AG08396 (cell line): ENCODE measurements around the gene MXRA7.
"Not testable (repeated sequence)": the region's sequence is repeated elsewhere in the genome, so short reads cannot be mapped to it uniquely, and the experiment has no call there.

ENCODE experiments used
- DNase-seq: peaks from one replicate; pipeline ENCODE4 v3.0.0; 2012; ENCODE audit warnings: low spot score, mixed read lengths

MXRA7 gene, protein sequence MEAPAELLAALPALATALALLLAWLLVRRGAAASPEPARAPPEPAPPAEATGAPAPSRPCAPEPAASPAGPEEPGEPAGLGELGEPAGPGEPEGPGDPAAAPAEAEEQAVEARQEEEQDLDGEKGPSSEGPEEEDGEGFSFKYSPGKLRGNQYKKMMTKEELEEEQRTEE

DNA sequence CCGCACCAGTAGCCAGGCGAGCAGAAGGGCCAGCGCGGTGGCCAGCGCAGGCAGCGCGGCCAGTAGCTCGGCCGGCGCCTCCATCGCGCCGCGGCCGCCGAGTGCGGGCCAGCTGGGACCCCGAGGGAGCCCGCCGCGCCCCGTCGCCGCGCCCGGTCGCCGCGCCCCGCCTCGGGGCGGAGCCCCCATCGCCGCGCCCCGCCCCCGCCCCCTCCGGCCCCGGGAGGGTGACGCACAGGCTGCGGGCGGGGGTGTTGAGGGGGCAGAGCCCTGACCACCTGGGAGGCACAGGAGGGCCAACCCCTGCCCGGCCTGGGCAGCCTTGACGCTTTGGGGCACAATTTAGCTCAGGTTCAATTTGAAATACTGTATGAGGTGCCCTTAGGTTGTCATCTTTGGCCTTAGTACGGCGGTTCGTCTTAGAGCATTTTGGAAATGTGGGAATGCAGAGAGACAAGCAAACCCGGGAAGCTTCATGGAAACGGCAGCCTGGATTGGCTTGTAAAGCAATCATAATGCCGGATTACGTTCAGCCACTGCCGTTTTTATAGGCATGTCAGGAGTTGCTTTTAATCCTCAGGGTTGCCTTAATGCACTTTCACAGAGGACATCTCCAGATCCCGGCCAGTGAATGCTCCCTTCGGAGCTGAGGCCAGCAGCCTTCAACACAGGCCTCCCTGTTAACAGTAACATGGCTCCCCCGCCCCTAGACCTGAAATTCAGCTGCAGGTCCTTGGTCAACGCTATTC is at the start of gene MXRA7:
TSS of gene MXRA7 (minus strand) at position 103 of the 749 bp plus-strand sequence. CDS start at position 84, 19 bp downstream.
- DNase-seq = peak; percentile 90

DNA sequence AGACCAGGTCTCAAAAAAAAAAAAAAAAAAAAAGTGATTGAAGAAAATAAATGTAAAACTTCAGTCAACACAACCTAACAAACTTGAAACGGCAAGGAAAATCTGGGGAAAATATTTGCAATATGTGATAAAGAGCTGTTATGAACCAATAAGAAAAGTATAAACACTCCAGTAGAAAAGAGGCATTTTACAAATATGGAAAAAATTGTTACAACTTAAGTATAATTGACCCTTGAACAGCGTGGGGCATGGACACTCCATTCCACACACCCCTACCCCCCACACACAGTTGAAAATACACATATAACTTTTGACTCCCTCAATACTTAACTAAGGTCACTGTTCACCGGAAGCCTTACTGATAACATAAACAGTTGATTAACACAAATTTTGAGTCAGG is 47.8 kb upstream of the MXRA7 start:
- DNase-seq = no peak

DNA sequence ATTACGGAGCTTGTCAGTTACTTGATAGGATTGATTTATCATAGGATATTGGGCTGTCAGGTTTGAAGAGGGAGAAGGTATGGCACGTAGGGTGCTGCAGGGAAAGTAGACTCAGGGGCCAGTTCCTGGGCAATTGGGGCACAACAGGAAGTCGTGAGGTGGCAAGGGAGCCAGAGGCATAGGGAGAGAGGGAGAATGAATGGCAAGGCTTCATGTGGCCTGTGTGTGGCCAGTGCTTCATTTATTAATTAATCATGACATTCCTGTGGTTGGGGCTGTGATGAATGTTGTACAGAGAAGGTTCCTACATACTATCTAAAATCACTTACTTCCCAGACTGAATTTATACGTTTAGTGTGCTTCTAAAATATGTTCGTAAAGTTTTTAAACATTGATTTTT is 46.5 kb upstream of the MXRA7 start:
- no peak for DNase-seq

DNA sequence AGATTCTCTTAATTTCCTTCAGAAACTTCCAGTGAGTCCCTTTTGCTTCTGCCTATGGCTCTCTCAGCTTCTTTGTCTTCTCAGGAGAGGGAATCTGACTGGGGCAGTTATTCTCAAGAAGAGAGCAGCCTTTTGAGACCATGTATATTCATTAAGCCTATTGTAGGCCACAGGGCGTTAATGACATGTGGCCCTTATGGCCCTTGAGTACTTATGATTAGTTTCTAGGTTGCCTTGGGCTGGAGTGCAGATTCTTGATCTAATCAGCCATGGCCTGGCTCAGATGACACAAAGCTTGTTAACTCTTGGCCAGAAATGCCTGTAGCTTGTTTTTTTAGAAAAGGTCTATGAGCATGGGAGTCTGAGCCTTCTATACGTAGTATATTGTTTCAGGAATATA is 44.5 kb upstream of the MXRA7 start:
- no peak for DNase-seq

DNA sequence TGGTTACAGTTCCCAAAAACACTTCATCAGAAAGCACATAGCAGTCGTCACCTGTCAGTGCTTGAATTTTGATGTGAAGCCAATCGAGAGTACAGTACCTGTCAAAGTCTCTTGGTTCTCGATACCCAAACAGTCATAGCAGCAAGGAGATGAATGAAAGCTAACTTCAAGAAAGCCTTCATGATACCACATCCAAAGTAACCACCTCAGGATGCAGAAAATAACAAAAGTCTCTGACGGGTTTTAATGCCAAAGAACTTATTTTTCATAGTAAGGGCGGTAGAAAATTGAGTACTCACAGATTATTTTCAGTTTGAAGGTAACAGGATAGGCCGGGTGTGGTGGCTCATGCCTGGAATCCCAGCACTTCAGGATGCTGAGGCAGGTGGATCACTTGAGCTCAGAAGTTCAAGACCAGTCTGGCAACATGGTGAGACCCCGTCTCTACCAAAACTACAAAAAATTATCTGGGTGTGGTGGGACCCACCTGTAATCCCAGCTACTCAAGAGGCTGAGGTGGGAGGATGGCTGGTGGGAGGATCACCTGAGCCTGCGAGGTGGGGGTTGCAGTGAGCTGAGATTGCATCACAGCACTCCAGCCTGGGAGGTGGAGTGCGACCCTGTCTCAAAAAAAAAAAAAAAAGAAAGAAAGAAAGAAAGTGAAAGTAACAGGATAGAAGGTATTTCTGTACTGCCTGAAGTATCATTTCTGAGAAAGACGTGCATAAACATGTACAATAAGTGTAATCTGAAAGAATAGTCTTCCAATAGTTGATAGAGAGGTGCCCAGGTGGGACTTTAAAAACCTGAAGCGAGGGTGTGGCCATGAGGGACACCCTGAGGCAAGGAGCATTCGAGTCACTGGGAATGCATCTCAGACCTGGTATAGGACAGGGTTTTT is 42.5 kb upstream of the MXRA7 start:
- no peak for DNase-seq

DNA sequence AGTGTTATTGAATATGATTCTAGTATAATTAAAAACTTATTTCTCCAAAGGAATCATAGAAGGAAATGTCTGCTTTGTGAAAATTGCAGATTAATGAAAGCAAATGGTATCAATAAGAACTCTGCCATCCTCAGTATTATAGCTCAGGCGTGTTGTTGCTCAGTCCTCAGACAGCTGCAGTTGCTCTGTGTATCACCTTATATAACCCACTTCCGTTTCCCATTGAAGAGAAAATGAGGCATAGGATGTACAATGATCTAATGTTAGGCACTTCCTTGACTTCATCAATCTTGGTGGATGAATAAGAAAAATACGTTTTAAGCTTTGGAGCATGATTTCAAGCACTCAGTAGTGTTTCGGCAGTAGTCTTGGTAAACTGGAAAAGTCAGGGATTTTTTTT is 41.2 kb upstream of the MXRA7 start:
- no peak for DNase-seq

DNA sequence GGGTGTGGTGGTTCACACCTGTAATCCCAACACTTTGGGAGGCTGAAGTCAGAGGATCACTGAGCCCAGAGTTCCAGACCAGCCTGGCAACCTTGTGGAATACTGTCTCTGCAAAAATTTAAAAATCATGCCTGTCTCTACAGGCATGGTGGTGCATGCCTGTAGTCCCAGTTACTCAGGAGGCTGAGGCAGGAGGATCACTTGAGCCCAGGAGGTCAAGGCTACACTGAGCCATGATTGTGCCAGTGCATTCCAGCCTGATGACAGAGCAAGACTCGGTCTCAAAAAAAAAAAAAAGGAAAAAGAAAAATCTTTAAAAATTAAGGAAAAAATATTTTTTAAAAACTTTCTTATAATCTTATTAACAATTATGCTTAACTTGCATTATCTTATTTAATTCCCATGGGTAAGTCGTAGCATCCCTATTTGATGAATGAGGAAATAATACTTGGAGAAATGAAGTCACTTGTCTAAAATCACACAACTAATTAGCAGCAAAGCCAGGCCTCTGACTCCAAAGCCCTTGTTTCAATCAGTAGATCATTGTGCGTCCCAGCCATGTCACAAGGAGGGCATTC is 40.7 kb upstream of the MXRA7 start:
- DNase-seq = no peak

DNA sequence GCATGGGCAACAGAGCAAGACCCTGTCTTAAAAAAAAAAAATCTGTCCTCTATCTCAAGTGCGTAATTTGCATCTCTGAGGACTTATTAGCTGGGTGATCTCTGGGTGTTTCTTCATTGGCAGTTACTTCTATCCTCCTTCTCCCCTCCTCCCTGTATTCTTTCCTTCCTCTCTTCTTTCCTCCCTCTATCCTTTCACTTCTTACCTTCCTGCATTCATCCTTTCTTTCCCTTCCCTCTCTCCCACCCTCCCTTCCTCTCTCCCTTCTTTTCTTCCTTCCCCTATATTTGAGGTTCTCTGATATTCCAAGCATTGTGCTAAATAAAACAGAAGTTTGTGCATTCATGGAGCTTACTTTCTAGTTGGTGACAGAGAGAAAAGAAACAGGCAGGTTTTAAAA is 37.9 kb upstream of the MXRA7 start:
- no peak for DNase-seq

DNA sequence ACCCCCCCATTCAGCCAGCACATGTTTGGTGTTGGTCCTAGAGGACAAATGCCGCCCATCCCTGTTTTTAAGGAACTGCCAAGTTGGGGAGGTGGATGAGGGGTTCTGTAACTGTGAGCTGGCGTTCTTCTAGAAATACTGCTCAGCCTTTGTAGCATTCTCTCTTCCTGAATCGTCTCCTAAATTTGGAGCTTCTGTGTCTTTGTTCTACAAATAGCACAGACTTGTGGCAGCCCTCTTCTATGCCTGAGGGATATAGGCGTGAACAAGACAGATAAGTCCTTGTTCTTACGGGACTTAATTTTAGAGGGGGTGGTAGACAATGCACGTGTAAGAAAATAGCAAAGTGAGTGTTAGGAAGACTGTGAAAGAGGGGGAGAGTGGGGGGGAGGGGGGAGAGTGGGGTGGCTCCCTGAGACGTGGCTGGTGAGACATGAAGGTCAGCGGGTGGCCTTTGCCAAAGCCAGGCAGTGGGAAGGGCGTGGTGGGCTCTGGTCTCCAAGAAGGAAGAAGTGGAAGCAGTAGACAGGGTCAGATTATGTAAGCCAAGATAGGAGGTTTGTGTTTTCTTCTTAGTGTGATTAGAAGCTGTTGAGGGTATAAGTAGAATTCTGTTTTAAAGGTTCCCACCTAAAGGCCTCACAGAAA is 37.1 kb upstream of the MXRA7 start:
- DNase-seq = no peak

DNA sequence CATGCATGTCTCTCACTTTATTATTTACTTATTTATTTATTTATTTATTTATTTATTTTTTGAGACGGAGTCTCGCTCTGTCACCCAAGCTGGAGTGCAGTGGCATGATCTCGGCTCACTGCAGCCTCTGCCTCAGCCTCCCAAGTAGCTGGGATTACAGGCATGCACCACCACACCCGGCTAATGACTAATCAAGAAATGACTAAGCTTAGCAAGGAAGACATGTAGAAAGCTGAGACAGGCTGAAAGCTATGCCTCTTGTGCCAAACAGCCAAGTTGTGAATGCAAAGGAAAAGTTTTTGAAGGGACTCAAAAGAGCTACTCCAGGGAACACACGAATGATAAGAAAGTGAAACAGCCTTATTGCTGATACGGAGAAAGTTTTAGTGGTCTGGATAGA is 35.0 kb upstream of the MXRA7 start:
- DNase-seq = not testable (repeated sequence)

DNA sequence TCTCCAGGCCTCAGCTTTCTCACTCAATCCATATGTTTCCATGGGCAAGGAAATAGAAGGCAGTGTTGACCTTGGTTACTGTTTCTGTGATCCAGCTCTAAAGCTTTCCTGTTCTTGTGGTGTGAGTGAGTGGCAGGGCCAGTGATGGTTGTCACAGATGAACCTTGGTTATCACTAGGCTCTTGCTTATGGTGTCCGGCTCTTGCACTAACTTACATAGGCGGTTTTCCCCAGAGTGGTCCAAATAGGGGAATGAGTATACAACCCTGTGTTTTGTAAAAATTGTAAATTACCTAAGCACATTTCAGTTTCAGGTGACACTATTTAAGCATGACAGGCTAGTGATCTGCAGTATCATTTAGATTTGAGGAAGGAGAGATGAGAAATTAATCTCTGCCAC is 34.0 kb upstream of the MXRA7 start:
- no peak for DNase-seq

DNA sequence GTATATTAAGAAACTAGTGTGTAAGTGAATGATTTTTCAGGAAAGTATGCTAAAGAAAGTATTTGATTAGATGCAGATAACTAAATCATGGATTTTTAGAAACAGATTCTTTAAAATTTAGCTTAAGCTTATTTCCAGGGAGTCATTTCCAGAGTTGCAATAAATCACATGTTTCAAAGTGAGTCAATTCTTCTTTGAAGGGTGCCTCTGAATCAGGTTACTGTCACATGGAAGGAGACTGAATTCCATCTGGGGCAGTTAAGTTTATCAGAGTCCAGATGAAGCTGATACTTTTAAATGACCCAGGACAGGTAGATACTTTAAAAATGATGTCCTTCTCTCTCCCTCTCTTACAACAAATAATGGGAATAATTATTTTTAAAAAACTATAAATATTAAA is 32.2 kb upstream of the MXRA7 start:
- DNase-seq = no peak

DNA sequence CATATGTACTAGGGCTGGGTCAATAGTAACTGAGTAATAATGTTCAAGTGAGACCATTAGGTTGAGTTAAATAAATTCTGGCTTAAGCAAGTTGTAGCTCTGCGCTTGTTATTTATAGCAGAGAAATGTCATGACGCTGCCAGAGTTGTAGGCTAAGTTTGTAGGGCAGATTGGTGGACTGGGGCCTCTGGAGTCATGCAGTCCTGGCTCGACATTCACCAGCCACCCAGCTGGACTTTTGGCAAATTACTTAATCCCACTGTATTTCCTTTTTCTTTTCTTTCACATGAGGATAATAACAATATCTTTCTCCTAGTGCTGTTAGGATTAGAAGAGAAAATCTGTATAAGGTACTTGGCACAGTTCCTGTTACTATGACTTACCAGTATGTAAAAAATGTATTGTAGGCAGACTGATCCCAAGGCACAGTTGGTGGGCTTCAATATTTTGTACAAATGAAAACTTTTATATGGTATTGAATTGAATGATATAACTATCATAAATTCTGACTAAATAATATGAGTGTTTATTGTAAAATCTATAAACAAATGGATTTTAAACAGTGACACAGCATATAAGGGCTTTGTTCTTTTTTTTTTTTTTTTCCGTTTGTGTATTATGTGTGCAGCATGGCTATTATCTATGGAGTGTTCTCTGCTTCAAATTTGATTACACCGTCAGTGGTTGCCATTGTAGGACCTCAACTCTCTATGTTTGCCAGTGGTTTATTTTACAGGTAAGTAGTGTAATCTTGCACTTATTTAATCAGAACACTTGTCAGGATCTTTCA is 29.8 kb upstream of the MXRA7 start:
- DNase-seq = peak; percentile 57

DNA sequence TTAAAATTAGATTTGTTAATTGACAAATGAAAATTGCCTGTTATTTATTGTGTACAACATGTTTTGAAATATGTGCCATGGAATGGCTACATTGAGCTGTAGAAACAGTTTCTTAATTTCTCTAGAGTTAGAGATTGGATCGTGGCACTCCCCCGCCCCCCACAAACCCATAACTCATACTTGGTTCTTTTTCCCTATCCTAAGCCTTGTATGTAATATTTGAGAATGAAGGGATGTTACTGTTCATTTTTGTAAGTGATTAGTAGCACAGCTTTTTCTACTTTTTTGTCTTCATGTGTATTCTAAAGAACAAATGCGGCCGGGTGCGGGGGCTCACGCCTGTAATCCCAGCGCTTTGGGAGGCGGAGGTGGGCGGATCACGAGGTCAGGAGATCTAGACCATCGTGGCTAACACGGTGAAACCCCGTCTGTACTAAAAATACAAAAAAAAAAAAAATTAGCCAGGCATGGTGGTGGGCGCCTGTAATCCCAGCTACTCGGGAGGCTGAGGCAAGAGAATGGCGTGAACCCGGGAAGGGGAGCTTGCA is 28.9 kb upstream of the MXRA7 start:
- not testable (repeated sequence) for DNase-seq

DNA sequence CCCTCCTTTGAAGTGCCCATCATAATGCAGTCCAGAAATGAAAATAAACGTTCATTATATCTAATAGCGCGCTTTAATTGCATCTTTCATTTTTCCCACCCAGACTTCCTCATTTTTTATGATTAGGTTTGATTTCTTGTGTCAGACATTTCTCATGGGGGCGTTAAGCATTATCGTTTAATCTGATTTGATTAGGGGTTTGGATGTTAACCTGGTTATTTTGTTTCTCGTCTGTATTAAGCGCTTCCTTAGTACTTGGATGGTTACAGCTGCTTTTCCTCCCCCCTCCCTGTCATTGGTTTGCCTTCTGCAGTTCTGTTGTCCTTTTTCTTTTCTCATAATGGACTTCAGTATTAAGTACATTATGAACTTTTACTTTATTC is 27.7 kb upstream of the MXRA7 start:
- DNase-seq = no peak

DNA sequence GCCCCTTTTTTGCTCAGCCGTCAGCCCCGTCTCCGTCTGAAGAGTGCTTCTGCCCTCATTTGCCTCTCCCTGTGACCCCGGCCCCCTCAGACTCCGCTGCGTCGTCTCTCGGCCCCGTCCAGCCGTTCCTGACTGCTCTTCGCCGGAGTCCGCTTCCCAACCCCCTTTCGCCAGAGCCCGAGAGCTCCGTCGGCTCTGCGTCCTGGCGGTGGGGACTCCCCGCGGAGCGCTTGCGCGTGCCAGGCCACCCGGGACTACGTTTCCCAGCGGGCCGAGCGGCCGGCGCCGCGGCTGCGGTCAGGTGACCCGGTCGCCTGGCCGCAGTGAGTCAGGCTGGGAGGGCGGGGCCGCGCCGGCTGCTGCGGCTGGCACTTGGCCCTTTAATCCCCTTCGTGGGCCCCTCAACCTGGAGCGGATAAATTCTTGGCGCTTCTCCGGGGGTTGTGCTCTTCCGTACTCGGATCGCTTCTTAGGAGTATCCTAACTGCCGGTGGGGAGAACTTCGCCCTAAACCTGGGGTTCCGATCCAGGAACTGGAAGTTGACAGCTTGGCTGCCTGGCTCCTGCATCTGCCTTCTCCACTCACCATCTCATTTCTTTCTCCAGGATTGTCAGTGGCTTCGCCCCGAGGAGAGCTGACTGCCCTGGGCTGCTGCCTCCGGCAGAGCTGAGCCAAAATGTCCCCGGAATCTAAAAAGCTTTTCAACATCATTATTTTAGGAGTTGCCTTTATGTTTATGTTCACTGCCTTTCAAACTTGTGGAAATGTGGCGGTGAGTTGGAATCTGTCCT is 27.1 kb upstream of the MXRA7 start, which contains the start of gene MFSD11:
TSS of gene MFSD11 (plus strand) at position 444 of the 792 bp plus-strand sequence. CDS start at position 678, 234 bp downstream.
- peak; percentile 97 for DNase-seq

DNA sequence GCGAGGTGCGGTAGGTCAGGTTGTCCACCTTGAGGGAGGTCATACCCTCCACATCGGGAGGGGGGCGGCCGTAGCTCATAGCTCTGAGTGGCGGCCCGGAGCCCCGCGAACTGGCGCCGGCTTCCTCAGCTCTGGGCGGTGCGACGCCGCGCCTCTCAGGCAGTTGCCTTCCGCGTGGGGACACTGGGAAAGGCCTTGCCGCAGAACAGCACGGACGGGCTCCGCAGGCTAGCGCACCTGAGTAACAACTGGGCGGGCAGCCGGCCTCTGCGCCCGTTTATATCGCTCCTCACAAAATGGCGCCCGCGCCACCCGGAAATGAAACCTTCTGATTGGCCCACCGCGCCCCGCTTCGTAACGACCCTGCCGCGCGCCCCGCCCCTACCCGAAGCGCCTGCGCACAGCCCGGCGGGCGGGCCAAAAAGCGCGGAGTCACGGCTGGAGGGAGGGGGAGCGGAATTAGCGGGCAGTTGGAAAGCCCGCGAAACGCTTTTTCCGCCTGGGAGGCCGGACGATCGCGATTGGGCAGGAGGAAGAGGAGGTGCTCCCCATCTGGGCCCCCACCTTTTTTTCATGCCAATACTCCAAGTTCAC is 26.4 kb upstream of the MXRA7 start, which contains the start of gene SRSF2:
TSS of gene SRSF2 (minus strand) at position 250 of the 594 bp plus-strand sequence. CDS start at position 79, 171 bp downstream.
- peak; percentile 99 for DNase-seq

DNA sequence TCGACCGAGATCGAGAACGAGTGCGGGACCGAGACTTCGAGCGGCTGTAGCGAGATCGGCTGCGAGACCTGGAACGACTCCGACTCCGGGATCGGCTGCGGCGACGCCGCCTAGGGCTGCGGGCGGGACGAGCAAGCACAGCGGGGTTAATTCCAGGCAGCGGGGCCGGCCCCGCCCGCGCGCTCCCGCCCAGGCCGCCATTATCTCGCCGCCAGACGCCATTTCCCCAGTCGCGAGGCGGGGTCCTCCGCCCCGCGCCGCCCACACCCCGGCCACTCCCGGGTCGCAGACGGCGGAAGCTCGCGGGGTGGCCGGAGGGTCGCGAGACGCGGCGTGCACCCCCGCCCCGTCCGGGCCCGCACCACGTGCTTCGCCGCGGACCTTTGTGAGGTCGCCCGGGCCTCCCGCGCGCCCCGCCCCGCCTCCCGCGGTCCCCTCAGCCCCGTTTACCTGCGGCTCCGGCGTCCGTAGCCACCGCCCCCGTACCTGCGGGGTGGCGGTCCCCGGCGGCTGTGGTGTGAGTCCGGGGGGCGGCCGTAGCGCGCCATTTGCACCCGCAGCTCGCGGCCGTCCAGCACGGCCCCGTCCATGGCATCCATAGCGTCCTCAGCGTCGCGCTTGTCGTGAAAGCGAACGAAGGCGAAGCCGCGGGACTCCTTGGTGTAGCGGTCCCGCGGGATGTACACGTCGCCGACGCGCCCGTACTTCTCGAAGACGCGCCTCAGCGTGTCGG is 25.8 kb upstream of the MXRA7 start:
- DNase-seq = peak; percentile 81
